ENCODE measurements around the gene OTOF. TPM values are rescaled to one million over a fixed set of nuclear protein-coding genes. Genes with fewer than 3 reads are reported as not detected.
A peak's percentile ranks its signal among the peaks of the same experiment; 100 is the strongest.

Gene OTOF
- total RNA-seq (2.3 TPM), polyA plus RNA-seq (under 1 TPM; 0.43 to 0.59 (median 0.49) TPM)

DNA sequence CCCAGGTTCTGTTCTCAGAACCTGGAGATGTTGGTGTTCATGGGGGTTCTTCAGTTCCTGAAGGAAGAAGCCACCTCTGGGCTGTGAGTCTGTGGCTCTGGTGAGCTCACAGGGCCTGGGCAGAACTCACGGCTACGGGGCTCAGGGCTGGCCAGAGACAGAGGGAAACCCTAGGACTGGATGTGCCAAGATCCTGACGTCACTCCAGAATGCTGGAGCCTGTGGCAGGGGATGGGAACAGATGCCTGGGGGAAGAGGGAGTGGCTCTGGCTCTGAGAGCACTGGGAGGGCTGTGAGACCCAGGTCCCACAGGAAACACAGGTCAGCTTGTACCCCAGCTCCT, at the start of gene OTOF:
OTOF (minus strand) TSS at position 214 of the 343 bp plus-strand sequence.
- ATAC-seq (ENCODE audit: low read depth in 2 of 2) = no peak
- no peaks in the 10 kb centered on the region for H3K36me3 ChIP-seq (ENCODE audit: control insufficient read depth, insufficient read depth, low read length)
- Mint-ChIP-seq H3K36me3 (no peaks in the 10 kb centered on the region), H3K27me3 (peaks cover 5% of the 10 kb centered on the region), H3K9me3 (no peaks in the 10 kb centered on the region), H3K27ac (peak within 1 kb of the TSS in 2 of 3 donors; percentile 18 to 86), H3K4me3 (peak within 1 kb of the TSS in 3 of 4 donors; percentile 44 to 77 (median 58)), H3K4me1 (peaks cover 0 to 6% (median 1%) of the 10 kb centered on the region in 4 donors)
- no peak for DNase-seq
- H3K4me1 ChIP-seq (ENCODE audit: control insufficient read depth, insufficient read depth, low read length, poor library complexity, severe bottlenecking) = no peaks in the 10 kb centered on the region
- H3K27ac ChIP-seq (ENCODE audit: insufficient read depth, low read length, poor library complexity, severe bottlenecking) = no peak within 1 kb of the TSS
- no peaks in the 10 kb centered on the region for H3K9me3 ChIP-seq (ENCODE audit: control insufficient read depth in 2 of 2, low read length in 2 of 2)
- H3K27me3 ChIP-seq (ENCODE audit: control insufficient read depth, insufficient read depth, low read length) = no peaks in the 10 kb centered on the region
- H3K4me3 ChIP-seq (ENCODE audit: low read depth, low read length) = no peak within 1 kb of the TSS

DNA sequence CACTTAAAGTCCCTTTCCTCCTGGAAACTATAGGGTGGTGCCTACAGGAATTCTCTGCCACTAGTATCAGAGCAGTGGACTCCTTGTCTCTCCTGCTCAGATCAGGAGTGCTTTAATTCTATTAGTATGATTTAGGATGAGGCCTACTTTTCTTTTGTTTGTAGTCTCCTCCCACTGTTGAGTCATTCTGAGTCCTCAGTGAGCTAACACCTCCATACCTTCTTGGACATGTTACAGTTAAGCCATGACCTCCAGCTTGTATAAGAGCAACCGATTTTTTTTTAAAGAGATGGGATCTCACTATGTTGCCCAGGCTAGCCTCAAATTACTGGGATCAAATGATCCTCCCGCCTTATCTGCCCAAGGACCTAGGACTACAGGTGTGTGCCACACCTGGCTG, 48.7 kb upstream of the OTOF start:
- DNase-seq (no peak), ATAC-seq (ENCODE audit: low read depth in 2 of 2) (no peak)
- Mint-ChIP-seq H3K27ac (no peak overlapping the region), H3K36me3 (no peaks in the 10 kb centered on the region), H3K4me3 (no peak overlapping the region), H3K4me1 (no peaks in the 10 kb centered on the region), H3K27me3 (no peaks in the 10 kb centered on the region), H3K9me3 (no peaks in the 10 kb centered on the region)
- Histone ChIP-seq H3K9me3 (ENCODE audit: control insufficient read depth in 2 of 2, low read length in 2 of 2) (no peaks in the 10 kb centered on the region), H3K4me1 (ENCODE audit: control insufficient read depth, insufficient read depth, low read length, poor library complexity, severe bottlenecking) (no peaks in the 10 kb centered on the region), H3K36me3 (ENCODE audit: control insufficient read depth, insufficient read depth, low read length) (no peaks in the 10 kb centered on the region), H3K27ac (ENCODE audit: insufficient read depth, low read length, poor library complexity, severe bottlenecking) (no peak overlapping the region), H3K27me3 (ENCODE audit: control insufficient read depth, insufficient read depth, low read length) (no peaks in the 10 kb centered on the region), H3K4me3 (ENCODE audit: low read depth, low read length) (no peak overlapping the region)

DNA sequence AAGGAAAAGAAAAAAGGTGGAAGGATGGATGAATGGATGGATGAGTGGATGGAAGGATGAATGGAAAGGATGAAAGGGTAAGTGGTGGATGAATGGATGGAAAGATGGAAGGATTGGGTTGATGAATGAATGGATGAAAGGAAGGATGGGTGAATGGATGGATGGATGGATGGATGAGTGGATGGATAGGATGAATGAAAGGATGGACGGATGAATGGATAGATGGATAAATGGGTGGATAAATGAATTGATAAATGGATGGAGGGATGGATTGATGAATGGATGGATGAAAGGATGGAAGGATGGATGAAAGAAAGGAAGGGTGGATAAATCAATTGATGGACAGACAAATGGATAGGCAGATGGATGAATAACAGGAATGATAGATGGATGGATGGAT, 48.2 kb upstream of the OTOF start:
- H3K4me3 Mint-ChIP-seq = no peak overlapping the region

DNA sequence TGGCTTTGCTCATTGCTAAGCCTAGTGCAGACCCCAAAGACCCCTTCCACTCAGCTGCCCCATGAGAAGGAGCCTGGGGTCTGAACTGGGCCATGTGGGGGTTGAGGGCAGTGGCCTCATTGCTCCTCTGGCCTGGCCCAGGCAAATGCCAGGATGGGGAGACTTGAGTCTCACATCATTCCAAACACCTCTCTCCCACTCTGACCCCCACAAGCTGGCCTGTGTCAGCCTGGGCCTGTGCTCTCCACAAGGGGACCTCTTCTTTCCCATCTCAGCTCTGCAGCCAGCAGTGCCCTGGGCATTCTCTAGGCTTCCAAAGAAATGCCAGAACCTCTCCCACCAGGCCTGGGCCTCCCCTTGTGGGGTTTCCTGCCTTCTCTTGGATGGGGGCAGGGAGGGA, 45.8 kb upstream of the OTOF start:
- no peak for DNase-seq
- Histone ChIP-seq H3K36me3 (ENCODE audit: control insufficient read depth, insufficient read depth, low read length) (no peaks in the 10 kb centered on the region), H3K27me3 (ENCODE audit: control insufficient read depth, insufficient read depth, low read length) (no peaks in the 10 kb centered on the region), H3K9me3 (ENCODE audit: control insufficient read depth in 2 of 2, low read length in 2 of 2) (no peaks in the 10 kb centered on the region), H3K27ac (ENCODE audit: insufficient read depth, low read length, poor library complexity, severe bottlenecking) (no peak overlapping the region), H3K4me3 (ENCODE audit: low read depth, low read length) (no peak overlapping the region), H3K4me1 (ENCODE audit: control insufficient read depth, insufficient read depth, low read length, poor library complexity, severe bottlenecking) (peaks cover 7% of the 10 kb centered on the region)
- H3K4me1 Mint-ChIP-seq = peaks cover 0 to 13% (median 4%) of the 10 kb centered on the region in 4 donors
- H3K36me3 Mint-ChIP-seq = no peaks in the 10 kb centered on the region
- H3K27me3 Mint-ChIP-seq = peaks cover 12% of the 10 kb centered on the region
- H3K4me3 Mint-ChIP-seq = no peak overlapping the region
- no peaks in the 10 kb centered on the region for H3K9me3 Mint-ChIP-seq
- H3K27ac Mint-ChIP-seq = no peak overlapping the region
- ATAC-seq (ENCODE audit: low read depth in 2 of 2) = no peak

More for the DNA sequence above, 48.2 kb upstream of the OTOF start:
- Histone ChIP-seq H3K27me3 (ENCODE audit: control insufficient read depth, insufficient read depth, low read length) (no peaks in the 10 kb centered on the region), H3K4me1 (ENCODE audit: control insufficient read depth, insufficient read depth, low read length, poor library complexity, severe bottlenecking) (no peaks in the 10 kb centered on the region), H3K36me3 (ENCODE audit: control insufficient read depth, insufficient read depth, low read length) (no peaks in the 10 kb centered on the region), H3K4me3 (ENCODE audit: low read depth, low read length) (no peak overlapping the region), H3K9me3 (ENCODE audit: control insufficient read depth in 2 of 2, low read length in 2 of 2) (no peaks in the 10 kb centered on the region), H3K27ac (ENCODE audit: insufficient read depth, low read length, poor library complexity, severe bottlenecking) (no peak overlapping the region)
- no peak for ATAC-seq (ENCODE audit: low read depth in 2 of 2)
- H3K27me3 Mint-ChIP-seq = no peaks in the 10 kb centered on the region
- H3K27ac Mint-ChIP-seq = no peak overlapping the region
- DNase-seq = no peak
- H3K36me3 Mint-ChIP-seq = no peaks in the 10 kb centered on the region
- H3K9me3 Mint-ChIP-seq = no peaks in the 10 kb centered on the region
- no peaks in the 10 kb centered on the region for H3K4me1 Mint-ChIP-seq

DNA sequence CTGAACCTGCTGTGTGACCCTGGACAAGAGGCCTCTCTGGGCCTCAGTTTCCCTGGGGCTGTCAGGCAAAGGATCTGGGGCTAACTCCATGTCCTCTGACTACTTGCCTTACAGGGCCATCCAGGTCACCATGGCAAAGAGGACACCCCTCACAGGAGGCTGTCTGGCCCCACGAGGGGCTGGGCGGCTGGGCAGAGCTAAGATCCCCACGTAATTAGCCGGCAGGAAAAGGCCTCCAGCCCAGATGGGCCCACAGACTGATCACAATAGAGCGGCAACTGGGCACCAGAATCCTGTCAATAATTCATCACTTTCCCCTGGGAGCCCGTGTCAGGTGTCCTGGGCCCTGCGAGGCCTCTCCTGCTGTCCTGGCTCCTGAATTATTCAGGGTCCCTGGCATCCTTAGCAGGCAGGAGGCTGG, 44.8 kb upstream of the OTOF start:
- Histone ChIP-seq H3K36me3 (ENCODE audit: control insufficient read depth, insufficient read depth, low read length) (no peaks in the 10 kb centered on the region), H3K9me3 (ENCODE audit: control insufficient read depth in 2 of 2, low read length in 2 of 2) (no peaks in the 10 kb centered on the region), H3K27ac (ENCODE audit: insufficient read depth, low read length, poor library complexity, severe bottlenecking) (no peak overlapping the region), H3K27me3 (ENCODE audit: control insufficient read depth, insufficient read depth, low read length) (no peaks in the 10 kb centered on the region), H3K4me1 (ENCODE audit: control insufficient read depth, insufficient read depth, low read length, poor library complexity, severe bottlenecking) (peaks cover 7% of the 10 kb centered on the region), H3K4me3 (ENCODE audit: low read depth, low read length) (no peak overlapping the region)
- peaks cover 12% of the 10 kb centered on the region for H3K27me3 Mint-ChIP-seq
- no peaks in the 10 kb centered on the region for H3K36me3 Mint-ChIP-seq
- no peak overlapping the region for H3K4me3 Mint-ChIP-seq
- H3K27ac Mint-ChIP-seq = no peak overlapping the region
- H3K9me3 Mint-ChIP-seq = no peaks in the 10 kb centered on the region
- peaks cover 0 to 13% (median 4%) of the 10 kb centered on the region in 4 donors for H3K4me1 Mint-ChIP-seq
- DNase-seq (no peak), ATAC-seq (ENCODE audit: low read depth in 2 of 2) (no peak)

DNA sequence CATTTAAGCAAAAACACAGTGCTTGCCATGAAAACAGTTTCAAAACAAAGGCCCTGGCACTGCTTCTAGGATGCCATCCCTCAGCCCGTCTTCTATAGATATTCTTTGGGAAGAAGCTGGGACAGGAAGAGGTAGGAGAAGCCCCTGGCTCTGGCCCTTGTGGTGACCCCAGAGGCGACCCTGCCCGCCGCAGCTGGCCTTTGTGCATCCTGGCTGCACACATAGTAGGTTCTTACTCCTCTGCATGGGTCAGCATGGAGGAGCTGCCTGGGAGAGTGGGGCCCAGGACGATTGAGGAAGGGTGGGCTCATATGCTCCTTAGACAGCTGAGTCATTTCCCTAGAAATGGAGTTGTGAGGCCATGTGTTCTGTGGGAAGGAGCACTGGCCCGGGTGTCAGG, 44.4 kb upstream of the OTOF start:
- no peaks in the 10 kb centered on the region for H3K27me3 ChIP-seq (ENCODE audit: control insufficient read depth, insufficient read depth, low read length)
- no peak overlapping the region for H3K4me3 ChIP-seq (ENCODE audit: low read depth, low read length)
- peaks cover 0 to 13% (median 4%) of the 10 kb centered on the region in 4 donors for H3K4me1 Mint-ChIP-seq
- peaks cover 7% of the 10 kb centered on the region for H3K4me1 ChIP-seq (ENCODE audit: control insufficient read depth, insufficient read depth, low read length, poor library complexity, severe bottlenecking)
- no peaks in the 10 kb centered on the region for H3K9me3 ChIP-seq (ENCODE audit: control insufficient read depth in 2 of 2, low read length in 2 of 2)
- no peak overlapping the region for H3K27ac Mint-ChIP-seq
- no peak overlapping the region for H3K27ac ChIP-seq (ENCODE audit: insufficient read depth, low read length, poor library complexity, severe bottlenecking)
- H3K36me3 ChIP-seq (ENCODE audit: control insufficient read depth, insufficient read depth, low read length) = no peaks in the 10 kb centered on the region
- no peak for ATAC-seq (ENCODE audit: low read depth in 2 of 2)
- no peak for DNase-seq
- H3K36me3 Mint-ChIP-seq = no peaks in the 10 kb centered on the region
- no peak overlapping the region for H3K4me3 Mint-ChIP-seq
- peaks cover 12% of the 10 kb centered on the region for H3K27me3 Mint-ChIP-seq
- H3K9me3 Mint-ChIP-seq = no peaks in the 10 kb centered on the region

DNA sequence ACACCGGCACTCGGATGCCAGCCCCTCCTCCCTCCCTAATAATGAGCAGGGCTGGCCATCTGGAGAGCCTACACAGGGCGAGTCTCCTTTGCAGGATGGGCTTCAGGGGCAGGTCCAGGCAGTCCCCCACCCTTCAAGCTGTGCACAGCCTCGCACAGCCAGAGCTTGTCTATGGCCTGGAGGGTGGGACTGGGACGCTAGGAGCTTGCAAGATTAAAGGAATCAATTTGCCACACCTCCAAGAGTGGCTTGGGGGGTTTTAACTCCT, 43.9 kb upstream of the OTOF start:
- ATAC-seq (ENCODE audit: low read depth in 2 of 2) (no peak), DNase-seq (no peak)
- H3K27ac ChIP-seq (ENCODE audit: insufficient read depth, low read length, poor library complexity, severe bottlenecking) = no peak overlapping the region
- H3K9me3 ChIP-seq (ENCODE audit: control insufficient read depth in 2 of 2, low read length in 2 of 2) = no peaks in the 10 kb centered on the region
- no peak overlapping the region for H3K4me3 Mint-ChIP-seq
- H3K4me1 Mint-ChIP-seq = peaks cover 0 to 13% (median 4%) of the 10 kb centered on the region in 4 donors
- no peak overlapping the region for H3K4me3 ChIP-seq (ENCODE audit: low read depth, low read length)
- H3K27me3 ChIP-seq (ENCODE audit: control insufficient read depth, insufficient read depth, low read length) = no peaks in the 10 kb centered on the region
- H3K27ac Mint-ChIP-seq = no peak overlapping the region
- no peaks in the 10 kb centered on the region for H3K9me3 Mint-ChIP-seq
- H3K27me3 Mint-ChIP-seq = peaks cover 12% of the 10 kb centered on the region
- no peaks in the 10 kb centered on the region for H3K36me3 ChIP-seq (ENCODE audit: control insufficient read depth, insufficient read depth, low read length)
- H3K4me1 ChIP-seq (ENCODE audit: control insufficient read depth, insufficient read depth, low read length, poor library complexity, severe bottlenecking) = peaks cover 7% of the 10 kb centered on the region
- no peaks in the 10 kb centered on the region for H3K36me3 Mint-ChIP-seq

DNA sequence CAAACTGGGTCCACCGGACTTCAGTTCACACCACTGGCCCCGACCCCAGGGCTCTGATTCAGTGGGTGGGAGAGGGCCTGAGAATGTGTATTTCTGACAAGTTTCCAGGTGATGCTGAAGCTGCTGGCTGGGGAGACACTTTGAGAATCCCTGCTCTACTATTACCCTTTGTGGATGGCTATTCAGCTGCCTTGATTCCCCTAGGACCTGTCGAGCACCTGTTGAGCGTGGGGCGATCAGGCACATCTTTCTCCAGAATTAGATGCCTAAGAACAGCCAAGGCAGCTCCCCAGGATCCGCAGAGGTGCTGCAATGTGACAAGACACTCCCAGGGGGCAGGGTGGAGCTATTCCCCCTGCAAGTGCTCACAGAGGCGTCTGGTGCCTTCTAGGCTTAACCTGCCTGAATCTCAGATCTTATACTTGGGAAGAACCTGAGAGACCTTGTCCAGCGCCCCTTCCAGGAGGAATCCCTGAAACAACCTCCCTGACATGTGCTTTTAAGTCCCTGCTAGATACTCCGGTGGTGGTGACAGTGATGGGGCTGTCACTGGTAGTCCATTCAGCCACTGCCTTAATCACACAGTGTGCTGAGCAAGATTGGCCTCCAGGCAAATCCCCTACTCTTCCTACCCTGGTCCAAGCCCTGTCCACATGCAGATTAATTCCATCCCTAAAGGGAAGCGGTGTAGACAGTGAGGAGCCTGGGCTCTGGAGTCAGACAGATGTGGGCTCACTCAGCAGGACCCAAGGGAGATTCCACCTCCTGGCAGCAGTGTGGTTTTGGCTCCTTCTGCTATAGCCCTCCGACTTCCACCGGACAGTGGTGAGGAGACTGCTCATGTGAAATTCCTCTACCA, 43.4 kb upstream of the OTOF start:
- Histone ChIP-seq H3K27me3 (ENCODE audit: control insufficient read depth, insufficient read depth, low read length) (no peaks in the 10 kb centered on the region), H3K4me3 (ENCODE audit: low read depth, low read length) (no peak overlapping the region), H3K4me1 (ENCODE audit: control insufficient read depth, insufficient read depth, low read length, poor library complexity, severe bottlenecking) (peaks cover 7% of the 10 kb centered on the region), H3K27ac (ENCODE audit: insufficient read depth, low read length, poor library complexity, severe bottlenecking) (no peak overlapping the region), H3K36me3 (ENCODE audit: control insufficient read depth, insufficient read depth, low read length) (no peaks in the 10 kb centered on the region), H3K9me3 (ENCODE audit: control insufficient read depth in 2 of 2, low read length in 2 of 2) (no peaks in the 10 kb centered on the region)
- peak in 1 of 3 donors; percentile 17 for DNase-seq
- no peaks in the 10 kb centered on the region for H3K36me3 Mint-ChIP-seq
- H3K27ac Mint-ChIP-seq = no peak overlapping the region
- H3K9me3 Mint-ChIP-seq = no peaks in the 10 kb centered on the region
- ATAC-seq (ENCODE audit: low read depth in 2 of 2) = no peak
- H3K27me3 Mint-ChIP-seq = peaks cover 12% of the 10 kb centered on the region
- no peak overlapping the region for H3K4me3 Mint-ChIP-seq
- peaks cover 0 to 13% (median 4%) of the 10 kb centered on the region in 4 donors for H3K4me1 Mint-ChIP-seq
